Prostate gland (tissue), 2 donors: ENCODE results near the gene ZNF516.

Experiments
- POLR2A ChIP-seq: fragments of 450-650 bp; IDR thresholded peaks from one replicate; pipeline ENCODE4 v1.6.1; 2016; ENCODE audit warnings: antibody characterized with exemption, mild to moderate bottlenecking
- TF ChIP-seq, protein P1 (sequence below), 4 experiments: fragments of 200-600 bp in 2 of 4; fragments of 450-650 bp in 2 of 4; sonication (generic) in 2 of 4; IDR thresholded peaks; 1 replicate in 3 of 4; 2 replicates in 1 of 4; pipeline ENCODE4 v1.5.1; 2016 to 2019; ENCODE audit warnings: antibody characterized with exemption in 4 of 4, mild to moderate bottlenecking in 2 of 4, moderate library complexity in 2 of 4

DNA sequence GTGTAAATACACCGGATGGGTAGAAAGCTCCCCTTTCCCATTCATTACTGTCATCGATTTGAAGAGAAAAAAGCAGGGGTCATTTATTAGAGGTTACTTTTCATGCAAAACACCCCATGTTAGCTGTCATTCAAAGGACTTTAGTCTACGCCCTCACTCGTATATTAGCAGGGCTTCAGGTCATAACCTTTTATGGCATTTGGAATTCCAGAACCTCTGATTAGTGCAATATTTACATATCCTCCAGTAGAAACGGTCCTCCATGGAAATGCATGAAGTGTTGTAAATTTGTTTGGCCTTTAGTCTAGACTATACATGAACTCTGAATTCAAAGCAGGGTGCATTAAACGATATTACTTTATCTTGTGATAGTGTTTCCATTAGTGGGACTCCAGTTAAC is 180.5 kb downstream of the ZNF516 start:
- TF ChIP-seq POLR2A: no peak
- TF ChIP-seq, protein P1, sequence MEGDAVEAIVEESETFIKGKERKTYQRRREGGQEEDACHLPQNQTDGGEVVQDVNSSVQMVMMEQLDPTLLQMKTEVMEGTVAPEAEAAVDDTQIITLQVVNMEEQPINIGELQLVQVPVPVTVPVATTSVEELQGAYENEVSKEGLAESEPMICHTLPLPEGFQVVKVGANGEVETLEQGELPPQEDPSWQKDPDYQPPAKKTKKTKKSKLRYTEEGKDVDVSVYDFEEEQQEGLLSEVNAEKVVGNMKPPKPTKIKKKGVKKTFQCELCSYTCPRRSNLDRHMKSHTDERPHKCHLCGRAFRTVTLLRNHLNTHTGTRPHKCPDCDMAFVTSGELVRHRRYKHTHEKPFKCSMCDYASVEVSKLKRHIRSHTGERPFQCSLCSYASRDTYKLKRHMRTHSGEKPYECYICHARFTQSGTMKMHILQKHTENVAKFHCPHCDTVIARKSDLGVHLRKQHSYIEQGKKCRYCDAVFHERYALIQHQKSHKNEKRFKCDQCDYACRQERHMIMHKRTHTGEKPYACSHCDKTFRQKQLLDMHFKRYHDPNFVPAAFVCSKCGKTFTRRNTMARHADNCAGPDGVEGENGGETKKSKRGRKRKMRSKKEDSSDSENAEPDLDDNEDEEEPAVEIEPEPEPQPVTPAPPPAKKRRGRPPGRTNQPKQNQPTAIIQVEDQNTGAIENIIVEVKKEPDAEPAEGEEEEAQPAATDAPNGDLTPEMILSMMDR (IDR thresholded peaks at IDR 0.05): no peak
